ENCODE results near the gene ATM. TPM values are rescaled to one million over a fixed set of nuclear protein-coding genes. Genes with fewer than 3 reads are reported as not detected.

ATM gene
- total RNA-seq, 5 donors from 2014 or later (not counting 1 experiment from before 2014, with no cell fraction given): 376 to 547 (median 410) TPM

DNA sequence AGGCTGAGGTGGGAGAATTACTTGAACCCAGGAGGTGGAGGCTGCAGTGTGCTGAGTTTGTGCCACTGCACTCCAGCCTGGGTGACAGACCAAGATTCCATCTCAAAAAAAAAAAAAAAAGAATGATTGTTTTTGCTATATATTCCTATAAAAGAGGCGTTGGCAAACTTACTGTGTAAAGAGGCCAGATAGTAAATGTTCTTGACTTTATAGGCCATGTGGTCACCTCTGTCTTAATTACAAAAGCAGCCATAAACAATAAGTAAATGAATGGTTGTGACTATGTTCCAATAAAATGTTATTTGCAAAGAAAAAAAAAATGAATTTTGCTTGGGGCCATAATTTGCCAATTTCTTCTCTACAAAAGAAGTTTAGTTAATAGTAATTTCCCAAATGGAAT, 12.3 kb downstream of the ATM start:
- peak overlapping the region in 1 of 3 donors; percentile 20 for H3K4me3 Mint-ChIP-seq
- no peaks in the 10 kb centered on the region for H3K9me3 ChIP-seq
- peaks cover 59% of the 10 kb centered on the region for H3K36me3 Mint-ChIP-seq
- peak overlapping the region; percentile 86 for H3K27ac ChIP-seq (ENCODE audit: low read length)
- H3K9me3 Mint-ChIP-seq: no peaks in the 10 kb centered on the region
- H3K27ac Mint-ChIP-seq: peak overlapping the region; percentile 91 to 93
- H3K27me3 ChIP-seq (replicated peaks in 1 of 2; ENCODE audit: control insufficient read depth in 2 of 2, extremely low read depth in 1 of 2, insufficient read depth in 2 of 2, low read length in 1 of 2): no peaks in the 10 kb centered on the region
- H3K4me3 ChIP-seq (ENCODE audit: control insufficient read depth in 1 of 2, extremely low read depth in 1 of 2, low read length in 1 of 2): no peak overlapping the region
- H3K4me1 Mint-ChIP-seq: peaks cover 80 to 92% (median 84%) of the 10 kb centered on the region in 3 donors
- DNase-seq (no peak), ATAC-seq (replicated peaks in 1 of 4) (no peak)
- no CpG with 5 or more reads among the region's 1 CpG for WGBS (ENCODE audit: insufficient coverage)
- ChIA-PET POLR2A (interaction anchor here (0.8 to 3.7 kb wide), 2 partner anchors 11 to 18 kb away, joined by 3 to 107 read pairs; partner anchors contain the start of genes ATM (in 1 of the 2) and NPAT (in 1 of the 2)), CTCF (interaction anchor here in 1 of 2 donors (2.1 to 4.8 kb wide), 2 partner anchors 12 to 15 kb away, joined by 8 to 41 read pairs; partner anchors contain the start of genes ATM and NPAT)
- H3K36me3 ChIP-seq (ENCODE audit: control insufficient read depth in 2 of 2, extremely low read depth in 1 of 2, insufficient read depth in 1 of 2, low read length in 1 of 2): peaks cover 0 to 52% of the 10 kb centered on the region in 2 donors
- peaks cover 70 to 82% of the 10 kb centered on the region in 2 experiments for H3K4me1 ChIP-seq (ENCODE audit: control insufficient read depth in 1 of 2, extremely low read depth in 1 of 2, insufficient read depth in 2 of 2, low read length in 2 of 2)
- no peaks in the 10 kb centered on the region for H3K27me3 Mint-ChIP-seq

DNA sequence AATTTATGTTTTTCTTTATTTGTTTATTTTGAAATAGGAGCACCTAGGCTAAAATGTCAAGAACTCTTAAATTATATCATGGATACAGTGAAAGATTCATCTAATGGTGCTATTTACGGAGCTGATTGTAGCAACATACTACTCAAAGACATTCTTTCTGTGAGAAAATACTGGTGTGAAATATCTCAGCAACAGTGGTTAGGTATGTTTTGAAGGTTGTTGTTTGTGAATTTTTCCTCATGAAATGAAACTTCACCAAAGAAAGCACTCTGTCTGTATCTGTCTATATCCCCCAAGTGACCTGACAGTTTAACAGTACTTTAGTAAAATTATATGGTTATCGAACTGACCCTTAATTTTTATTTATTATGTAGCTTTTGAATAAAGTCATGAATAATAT, 12.8 kb downstream of the ATM start:
- Histone ChIP-seq H3K27ac (ENCODE audit: low read length) (peak overlapping the region; percentile 86), H3K36me3 (ENCODE audit: control insufficient read depth in 2 of 2, extremely low read depth in 1 of 2, insufficient read depth in 1 of 2, low read length in 1 of 2) (peaks cover 0 to 48% of the 10 kb centered on the region in 2 donors), H3K4me3 (ENCODE audit: control insufficient read depth in 1 of 2, extremely low read depth in 1 of 2, low read length in 1 of 2) (no peak overlapping the region), H3K27me3 (replicated peaks in 1 of 2; ENCODE audit: control insufficient read depth in 2 of 2, extremely low read depth in 1 of 2, insufficient read depth in 2 of 2, low read length in 1 of 2) (no peaks in the 10 kb centered on the region), H3K4me1 (ENCODE audit: control insufficient read depth in 1 of 2, extremely low read depth in 1 of 2, insufficient read depth in 2 of 2, low read length in 2 of 2) (peaks cover 65 to 82% of the 10 kb centered on the region in 2 experiments), H3K9me3 (no peaks in the 10 kb centered on the region)
- Mint-ChIP-seq H3K27me3 (no peaks in the 10 kb centered on the region), H3K9me3 (no peaks in the 10 kb centered on the region), H3K4me3 (peak overlapping the region; percentile 61 to 71 (median 67)), H3K4me1 (peaks cover 80 to 92% (median 84%) of the 10 kb centered on the region in 3 donors), H3K27ac (peak overlapping the region; percentile 91 to 93), H3K36me3 (peaks cover 58% of the 10 kb centered on the region)
- ATAC-seq (replicated peaks in 1 of 4) (no peak), DNase-seq (no peak)
- POLR2A ChIA-PET: interaction anchor here (0.7 to 3.7 kb wide), 3 partner anchors 12 to 99 kb away, joined by 3 to 107 read pairs (median 5); partner anchors contain the start of genes ATM (in 1 of the 2) and NPAT (in 1 of the 2)
- no CpG with 5 or more reads among the region's 2 CpGs for WGBS (ENCODE audit: insufficient coverage)
- CTCF ChIA-PET: interaction anchor here in 1 of 2 donors (2.1 to 4.8 kb wide), 2 partner anchors 13 to 15 kb away, joined by 8 to 41 read pairs; partner anchors contain the start of genes ATM and NPAT

DNA sequence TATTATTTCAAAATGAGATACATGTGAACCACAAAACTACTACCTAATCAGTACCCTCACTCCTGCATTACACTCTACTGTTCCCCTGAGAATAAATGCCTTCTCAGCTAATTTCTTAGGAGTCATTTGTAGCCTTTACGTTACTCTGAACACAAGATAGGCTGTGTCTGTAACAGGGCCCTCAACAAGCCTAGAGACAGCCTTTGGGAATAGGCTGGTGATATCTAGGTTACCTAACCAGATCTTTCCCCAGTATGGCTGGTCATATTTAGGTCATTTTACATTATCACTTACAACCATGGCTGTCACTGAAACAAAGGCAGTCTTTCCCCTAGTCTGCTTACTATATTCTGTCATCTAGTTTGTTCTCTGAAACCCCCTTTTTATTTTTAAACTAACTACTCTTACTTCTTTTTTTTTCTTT, 14.2 kb downstream of the ATM start:
- peak in 3 of 35 experiments; percentile 18 to 64 (median 25) for DNase-seq
- ChIA-PET POLR2A (interaction anchor here (0.6 to 3.7 kb wide), 8 partner anchors 13 to 105 kb away, joined by 3 to 107 read pairs (median 4); partner anchors contain the start of genes ATM (in 2 of the 2) and NPAT (in 2 of the 2)), CTCF (interaction anchor here (0.6 to 4.8 kb wide), 9 partner anchors 9 to 228 kb away, joined by 3 to 41 read pairs (median 5); partner anchors contain the start of genes ATM (in 1 of the 2), CUL5 (in 1 of the 2) and NPAT (in 1 of the 2))
- Histone ChIP-seq H3K27me3 (replicated peaks in 1 of 2; ENCODE audit: control insufficient read depth in 2 of 2, extremely low read depth in 1 of 2, insufficient read depth in 2 of 2, low read length in 1 of 2) (no peaks in the 10 kb centered on the region), H3K36me3 (ENCODE audit: control insufficient read depth in 2 of 2, extremely low read depth in 1 of 2, insufficient read depth in 1 of 2, low read length in 1 of 2) (peaks cover 0 to 39% of the 10 kb centered on the region in 2 donors), H3K4me1 (ENCODE audit: control insufficient read depth in 1 of 2, extremely low read depth in 1 of 2, insufficient read depth in 2 of 2, low read length in 2 of 2) (peaks cover 64 to 86% of the 10 kb centered on the region in 2 experiments), H3K27ac (ENCODE audit: low read length) (peak overlapping the region; percentile 86), H3K4me3 (ENCODE audit: control insufficient read depth in 1 of 2, extremely low read depth in 1 of 2, low read length in 1 of 2) (peak overlapping the region in 1 of 2 donors; percentile 20), H3K9me3 (no peaks in the 10 kb centered on the region)
- WGBS (ENCODE audit: insufficient coverage): no CpG with 5 or more reads among the region's 1 CpG
- Mint-ChIP-seq H3K4me1 (peaks cover 79 to 92% (median 83%) of the 10 kb centered on the region in 3 donors), H3K27ac (peak overlapping the region; percentile 91 to 93), H3K9me3 (no peaks in the 10 kb centered on the region), H3K36me3 (peaks cover 54% of the 10 kb centered on the region), H3K4me3 (peak overlapping the region; percentile 61 to 71 (median 67)), H3K27me3 (no peaks in the 10 kb centered on the region)
- ATAC-seq (replicated peaks in 1 of 4): peak; percentile 12 to 55 (median 21)

DNA sequence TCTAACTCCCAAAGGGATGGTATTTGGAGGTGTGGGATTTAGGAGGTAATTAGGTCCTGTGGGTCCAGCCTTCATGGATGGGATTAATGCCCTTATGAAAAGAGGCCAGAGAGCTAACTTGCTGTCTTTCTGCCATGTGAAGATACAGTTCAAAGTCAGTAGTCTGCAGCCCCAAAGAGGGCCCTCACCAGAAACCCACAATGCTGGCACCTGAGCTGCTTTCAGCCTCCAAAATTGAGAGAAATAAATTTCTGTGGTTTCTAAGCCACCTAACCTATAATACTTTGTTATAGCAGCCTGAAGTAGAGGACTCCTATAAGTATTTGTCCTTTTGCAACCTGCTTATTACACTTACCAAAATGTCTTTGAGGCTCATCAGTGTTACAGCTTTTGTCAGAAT, 16.2 kb downstream of the ATM start:
- H3K9me3 Mint-ChIP-seq: no peaks in the 10 kb centered on the region
- Histone ChIP-seq H3K4me1 (ENCODE audit: control insufficient read depth in 1 of 2, extremely low read depth in 1 of 2, insufficient read depth in 2 of 2, low read length in 2 of 2) (peaks cover 62 to 90% of the 10 kb centered on the region in 2 experiments), H3K27ac (ENCODE audit: low read length) (peak overlapping the region; percentile 86), H3K9me3 (no peaks in the 10 kb centered on the region), H3K4me3 (ENCODE audit: control insufficient read depth in 1 of 2, extremely low read depth in 1 of 2, low read length in 1 of 2) (peak overlapping the region in 1 of 2 donors; percentile 1), H3K27me3 (replicated peaks in 1 of 2; ENCODE audit: control insufficient read depth in 2 of 2, extremely low read depth in 1 of 2, insufficient read depth in 2 of 2, low read length in 1 of 2) (no peaks in the 10 kb centered on the region), H3K36me3 (ENCODE audit: control insufficient read depth in 2 of 2, extremely low read depth in 1 of 2, insufficient read depth in 1 of 2, low read length in 1 of 2) (peaks cover 0 to 26% of the 10 kb centered on the region in 2 donors)
- H3K4me1 Mint-ChIP-seq: peaks cover 80 to 91% (median 82%) of the 10 kb centered on the region in 3 donors
- H3K4me3 Mint-ChIP-seq: peak overlapping the region; percentile 35 to 74 (median 54)
- ChIA-PET CTCF (interaction anchor here (0.7 to 4.8 kb wide), 7 partner anchors 10 to 20 kb away, joined by 3 to 41 read pairs (median 3); partner anchors contain the start of genes ATM (in 2 of the 2) and NPAT (in 1 of the 2)), POLR2A (interaction anchor here (0.7 to 1.7 kb wide), 5 partner anchors 13 to 23 kb away, joined by 3 to 6 read pairs (median 3); no protein-coding TSS in a partner anchor)
- ATAC-seq (replicated peaks in 1 of 4): peak; percentile 17 to 42 (median 37)
- DNase-seq: peak in 25 of 35 experiments; percentile 17 to 57 (median 35)
- no peaks in the 10 kb centered on the region for H3K27me3 Mint-ChIP-seq
- H3K36me3 Mint-ChIP-seq: peaks cover 48% of the 10 kb centered on the region
- peak overlapping the region; percentile 92 to 96 for H3K27ac Mint-ChIP-seq

DNA sequence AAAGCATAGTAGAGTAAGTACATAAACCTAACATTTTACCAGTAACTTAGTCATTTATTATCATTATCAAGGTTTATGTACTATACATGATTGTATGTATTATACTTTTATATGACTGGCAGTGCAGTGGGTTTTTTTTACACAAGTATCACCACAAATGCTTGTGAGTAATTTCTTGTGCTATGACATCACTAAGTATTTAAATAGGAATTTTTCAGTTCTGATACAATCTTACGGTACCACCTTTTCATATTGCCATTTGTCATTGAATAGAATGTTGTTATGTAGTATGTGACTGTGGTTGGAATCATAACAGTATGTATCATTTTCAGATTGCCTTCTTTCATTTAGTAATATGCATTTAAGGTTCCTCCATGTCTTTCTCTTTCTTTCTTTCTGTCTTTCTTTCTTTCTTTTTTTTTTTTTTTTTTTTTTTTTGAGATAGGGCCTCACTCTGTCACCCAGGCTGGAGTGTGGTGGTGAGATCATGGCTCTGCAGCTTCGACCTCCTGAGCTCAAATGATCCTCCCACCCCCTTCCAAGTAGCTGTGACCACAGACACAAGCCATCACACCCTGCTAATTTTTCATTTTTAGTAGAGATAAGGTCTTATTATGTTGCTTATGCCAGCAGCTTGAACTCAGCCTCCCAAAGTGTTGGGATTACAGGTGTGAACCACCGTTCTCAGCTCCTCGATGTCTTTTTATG, 18.6 kb downstream of the ATM start:
- Histone ChIP-seq H3K9me3 (no peaks in the 10 kb centered on the region), H3K4me1 (ENCODE audit: control insufficient read depth in 1 of 2, extremely low read depth in 1 of 2, insufficient read depth in 2 of 2, low read length in 2 of 2) (peaks cover 55 to 72% of the 10 kb centered on the region in 2 experiments), H3K4me3 (ENCODE audit: control insufficient read depth in 1 of 2, extremely low read depth in 1 of 2, low read length in 1 of 2) (no peak overlapping the region), H3K36me3 (ENCODE audit: control insufficient read depth in 2 of 2, extremely low read depth in 1 of 2, insufficient read depth in 1 of 2, low read length in 1 of 2) (peaks cover 0 to 36% of the 10 kb centered on the region in 2 donors), H3K27ac (ENCODE audit: low read length) (peak overlapping the region; percentile 86), H3K27me3 (replicated peaks in 1 of 2; ENCODE audit: control insufficient read depth in 2 of 2, extremely low read depth in 1 of 2, insufficient read depth in 2 of 2, low read length in 1 of 2) (no peaks in the 10 kb centered on the region)
- Mint-ChIP-seq H3K36me3 (peaks cover 50% of the 10 kb centered on the region), H3K4me3 (peak overlapping the region in 1 of 3 donors; percentile 60), H3K9me3 (no peaks in the 10 kb centered on the region), H3K27ac (peak overlapping the region; percentile 86 to 91), H3K4me1 (peaks cover 84 to 91% (median 87%) of the 10 kb centered on the region in 3 donors), H3K27me3 (no peaks in the 10 kb centered on the region)
- WGBS (ENCODE audit: insufficient coverage): no CpG with 5 or more reads among the region's 4 CpGs
- ATAC-seq (replicated peaks in 1 of 4): peak in 1 of 4 experiments; percentile 30
- peak in 2 of 35 experiments; percentile 27 to 43 for DNase-seq
- ChIA-PET POLR2A (interaction anchor here (0.6 to 0.9 kb wide), 3 partner anchors 10 to 15 kb away, joined by 3 to 7 read pairs (median 4); no protein-coding TSS in a partner anchor), CTCF (interaction anchor here in 1 of 2 donors (0.6 to 2.1 kb wide), 6 partner anchors 8 to 352 kb away, joined by 3 to 17 read pairs (median 4); partner anchors contain the start of genes ATM and NPAT)

DNA sequence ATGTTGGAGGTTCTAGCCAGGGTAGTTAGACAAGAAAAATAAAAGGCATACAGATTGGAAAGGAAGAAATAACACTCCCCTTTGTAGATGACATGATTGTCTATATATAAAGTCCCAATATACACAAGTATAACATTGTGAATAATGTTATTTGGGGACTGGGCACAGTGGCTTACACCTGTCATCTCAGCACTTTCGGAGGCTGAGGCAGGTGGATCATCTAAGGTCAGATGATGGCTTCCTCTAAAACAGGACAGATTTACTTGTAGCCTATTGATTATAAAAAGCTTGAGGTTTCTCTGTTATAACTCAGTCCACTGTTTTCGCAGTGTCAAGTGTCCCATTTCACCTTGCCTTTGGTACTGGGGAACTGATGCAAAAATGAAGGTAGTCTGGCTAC, 19.6 kb downstream of the ATM start:
- no peaks in the 10 kb centered on the region for H3K27me3 ChIP-seq (replicated peaks in 1 of 2; ENCODE audit: control insufficient read depth in 2 of 2, extremely low read depth in 1 of 2, insufficient read depth in 2 of 2, low read length in 1 of 2)
- peaks cover 0 to 42% of the 10 kb centered on the region in 2 donors for H3K36me3 ChIP-seq (ENCODE audit: control insufficient read depth in 2 of 2, extremely low read depth in 1 of 2, insufficient read depth in 1 of 2, low read length in 1 of 2)
- Mint-ChIP-seq H3K36me3 (peaks cover 51% of the 10 kb centered on the region), H3K9me3 (no peaks in the 10 kb centered on the region), H3K4me3 (peak overlapping the region in 2 of 3 donors; percentile 21 to 60), H3K27me3 (no peaks in the 10 kb centered on the region), H3K4me1 (peaks cover 84 to 90% (median 87%) of the 10 kb centered on the region in 3 donors), H3K27ac (peak overlapping the region; percentile 86 to 91)
- no peak overlapping the region for H3K4me3 ChIP-seq (ENCODE audit: control insufficient read depth in 1 of 2, extremely low read depth in 1 of 2, low read length in 1 of 2)
- no peak for ATAC-seq (replicated peaks in 1 of 4)
- H3K4me1 ChIP-seq (ENCODE audit: control insufficient read depth in 1 of 2, extremely low read depth in 1 of 2, insufficient read depth in 2 of 2, low read length in 2 of 2): peaks cover 54 to 65% of the 10 kb centered on the region in 2 experiments
- DNase-seq: no peak
- no CpG with 5 or more reads among the region's 2 CpGs for WGBS (ENCODE audit: insufficient coverage)
- no peaks in the 10 kb centered on the region for H3K9me3 ChIP-seq
- ChIA-PET POLR2A (no interaction called here), CTCF (no interaction called here)
- H3K27ac ChIP-seq (ENCODE audit: low read length): peak overlapping the region; percentile 86

Data from T-cell (primary cell).